ENCODE measurements around the gene SLC25A14.
"Not testable (repeated sequence)": the region's sequence is repeated elsewhere in the genome, so short reads cannot be mapped to it uniquely, and the experiment has no call there.

SLC25A14 gene

GRCh38 chrX:130339408-130340222, at the start of gene SLC25A14:
Gene SLC25A14 (plus strand): TSS chrX:130339919. CDS start chrX:130340279, 360 bp downstream.
- DNase-seq: peak; percentile 68

- DNase-seq: no peak
Measured at GRCh38 chrX:130295519-130296296, 44.0 kb upstream of the SLC25A14 start.

GRCh38 chrX:130296297-130296678, 43.4 kb upstream of the SLC25A14 start:
- no peak for DNase-seq

- DNase-seq: no peak
Measured at GRCh38 chrX:130296743-130297142, 43.0 kb upstream of the SLC25A14 start.

GRCh38 chrX:130299279-130300009, 40.3 kb upstream of the SLC25A14 start:
- DNase-seq: no peak

GRCh38 chrX:130300010-130300282, 39.8 kb upstream of the SLC25A14 start:
- DNase-seq: no peak

GRCh38 chrX:130301405-130301804, 38.3 kb upstream of the SLC25A14 start:
- no peak for DNase-seq

- no peak for DNase-seq
Measured at GRCh38 chrX:130301977-130302376, 37.7 kb upstream of the SLC25A14 start.

GRCh38 chrX:130304587-130305368, 34.9 kb upstream of the SLC25A14 start:
- DNase-seq: no peak

- not testable (repeated sequence) for DNase-seq
Measured at GRCh38 chrX:130319886-130320285, 19.8 kb upstream of the SLC25A14 start.

- no peak for DNase-seq
Measured at GRCh38 chrX:130321550-130321949, 18.2 kb upstream of the SLC25A14 start.

- no peak for DNase-seq
Measured at GRCh38 chrX:130330146-130330545, 9.6 kb upstream of the SLC25A14 start.

- DNase-seq: peak; percentile 36
Measured at GRCh38 chrX:130330706-130331105, 9.0 kb upstream of the SLC25A14 start.

- no peak for DNase-seq
Measured at GRCh38 chrX:130336531-130336930, 3.2 kb upstream of the SLC25A14 start.

GRCh38 chrX:130338869-130339268, 850 bp upstream of the SLC25A14 start:
- not testable (repeated sequence) for DNase-seq

- no peak for DNase-seq
Measured at GRCh38 chrX:130340271-130340670, 552 bp downstream of the SLC25A14 start.

GRCh38 chrX:130343411-130343810, 3.7 kb downstream of the SLC25A14 start:
- no peak for DNase-seq

- no peak for DNase-seq
Measured at GRCh38 chrX:130347321-130347720, 7.6 kb downstream of the SLC25A14 start.

- DNase-seq: no peak
Measured at GRCh38 chrX:130351567-130351966, 11.8 kb downstream of the SLC25A14 start.

GRCh38 chrX:130352050-130352449, 12.3 kb downstream of the SLC25A14 start:
- not testable (repeated sequence) for DNase-seq

- no peak for DNase-seq
Measured at GRCh38 chrX:130376077-130376476, 36.4 kb downstream of the SLC25A14 start.

- DNase-seq: no peak
Measured at GRCh38 chrX:130378024-130378669, 38.4 kb downstream of the SLC25A14 start.

Data from activated naive CD4-positive, alpha-beta T cell treated with Interleukin-2 at 50 U/mL for 16 hours (primary cell).